ENCODE results near the gene ZBTB5. TPM values are rescaled to one million over a fixed set of nuclear protein-coding genes. Genes with fewer than 3 reads are reported as not detected.

Gene ZBTB5
- total and polyA plus RNA-seq, 9 of the 15 experiments (the other 6 are each of a cell fraction or from before 2014, with no cell fraction given), result 2.3 to 43.2 (median 15.5) TPM

GRCh38 chr9:37392272-37392671 is 73.0 kb downstream of the ZBTB5 start (continued):
- TF ChIP-seq E2F6 (IDR thresholded peaks at IDR 0.05; ENCODE audit: borderline replicate concordance in 1 of 2, extremely low read depth in 1 of 2, insufficient read depth in 1 of 2, insufficient read length in 1 of 2, low read depth in 1 of 2, low read length in 1 of 2, poor library complexity in 1 of 2, severe bottlenecking in 1 of 2) (peak in 1 of 2 experiments; percentile 63), ATF3 (IDR thresholded peaks at IDR 0.05) (no peak), ATF3 (CRISPR knock-in tag; conservative IDR thresholded peaks at IDR 0.05) (no peak), PTRF (tag; IDR thresholded peaks at IDR 0.05) (no peak), KDM2B (CRISPR knock-in tag; IDR thresholded peaks at IDR 0.05) (no peak), FOXJ3 (CRISPR knock-in tag; IDR thresholded peaks at IDR 0.05) (no peak), ZNF830 (CRISPR knock-in tag; IDR thresholded peaks at IDR 0.05) (no peak), ZNF311 (CRISPR knock-in tag; IDR thresholded peaks at IDR 0.05) (no peak), TRIM28 (IDR thresholded peaks at IDR 0.05) (no peak), CBFA2T2 (conservative IDR thresholded peaks at IDR 0.05) (0 out of 2 replicates have a peak, but pooled peaks have one; percentile 29), CBX8 (IDR thresholded peaks at IDR 0.05; ENCODE audit: borderline replicate concordance, extremely low read depth, low read depth, low read length, poor library complexity, severe bottlenecking) (no peak), LEF1 (IDR thresholded peaks at IDR 0.05) (no peak), BRCA1 (IDR thresholded peaks at IDR 0.05) (no peak), BRCA1 (CRISPR knock-in tag; IDR thresholded peaks at IDR 0.05) (no peak), MBD1 (CRISPR knock-in tag; IDR thresholded peaks at IDR 0.05) (no peak)

All from K562 (cell line).